LNCAP (cell line): ENCODE measurements around the gene EXOC2.
A peak's percentile ranks its signal among the peaks of the same experiment; 100 is the strongest.

Experiments used
- CTCF ChIP-seq: fragments of 450-650 bp; IDR thresholded peaks from 2 replicates; pipeline ENCODE4 v1.5.1; 2017; ENCODE audit warnings: mild to moderate bottlenecking

EXOC2 gene

GRCh38 chr6:701215-701614, 8.3 kb upstream of the EXOC2 start:
- TF ChIP-seq CTCF, result no peak

GRCh38 chr6:700490-700889, 7.6 kb upstream of the EXOC2 start:
- TF ChIP-seq CTCF, result no peak

- TF ChIP-seq CTCF, result no peak
Observed at GRCh38 chr6:699319-699718, 6.4 kb upstream of the EXOC2 start.

- no peak for TF ChIP-seq CTCF
Observed at GRCh38 chr6:693723-694009, 727 bp upstream of the EXOC2 start.

- no peak for TF ChIP-seq CTCF
Observed at GRCh38 chr6:692356-692851, 535 bp downstream of the EXOC2 start.

- no peak for TF ChIP-seq CTCF
Observed at GRCh38 chr6:689223-689622, 3.7 kb downstream of the EXOC2 start.

- 0 out of 2 replicates have a peak, but pooled peaks have one; percentile 17 for TF ChIP-seq CTCF
Observed at GRCh38 chr6:686497-686896, 6.4 kb downstream of the EXOC2 start.
